Stomach (tissue), 9 donors: Measurements from ENCODE around the gene SCN2A. TPM values are rescaled to one million over a fixed set of nuclear protein-coding genes. Genes with fewer than 3 reads are reported as not detected.

Experiments
- DNase-seq, 2 donors: peaks; one replicate each; pipeline versions ENCODE4 v3.0.0 to v3.0.0-alpha.2; 2013 to 2019
- H3K27ac ChIP-seq, 5 donors: fragments of 200-600 bp in 4 of 5; sonication (generic) in 4 of 5; one replicate each; pipeline ENCODE4 v1.5.1; 2013 to 2019; ENCODE audit warnings: mild to moderate bottlenecking in 1 of 5, moderate library complexity in 1 of 5
- H3K27me3 ChIP-seq, 3 donors: fragments of 200-600 bp; sonication (generic); one replicate each; pipeline ENCODE4 v1.5.1; 2017 to 2019; ENCODE audit warnings: mixed run types in 1 of 3
- H3K36me3 ChIP-seq, 4 donors: fragments of 200-600 bp; sonication (generic); 1 replicate in 3 of 4; 2 replicates in 1 of 4; pipeline ENCODE4 v1.5.1; 2016 to 2019
- H3K4me1 ChIP-seq, 4 donors: fragments of 200-600 bp; sonication (generic); one replicate each; pipeline ENCODE4 v1.5.1; 2016 to 2019
- H3K4me3 ChIP-seq, 4 donors: fragments of 200-600 bp; sonication (generic) in 3 of 4; one replicate each; pipeline ENCODE4 v1.5.1; 2016 to 2019; ENCODE audit warnings: mild to moderate bottlenecking in 1 of 4
- H3K9me3 ChIP-seq, 4 donors: fragments of 200-600 bp; sonication (generic); one replicate each; pipeline ENCODE4 v1.5.1; 2016 to 2019
- EP300 ChIP-seq: sonication (generic); formaldehyde crosslinking; IDR thresholded peaks from one replicate; pipeline ENCODE4 v1.6.1; 2017; ENCODE audit warnings: antibody characterized with exemption
- POLR2A ChIP-seq, 4 donors: fragments of 450-650 bp; IDR thresholded peaks; one replicate each; pipeline ENCODE4 v1.6.1; 2016; ENCODE audit warnings: antibody characterized with exemption in 4 of 4, control low read depth in 2 of 4, mild to moderate bottlenecking in 1 of 4, moderate library complexity in 1 of 4
- POLR2AphosphoS5 ChIP-seq, 3 donors: sonication (generic); formaldehyde crosslinking; IDR thresholded peaks; one replicate each; pipeline ENCODE4 v1.6.1; 2016; ENCODE audit warnings: antibody characterized with exemption in 3 of 3
- WGBS, 5 donors: extraction: QIAGEN DNeasy Blood & Tissue Kit in 3 of 5; methylation state at CpG; one replicate each; pipeline versions ENCODE4 v1.1.5 to v1.1.7; 2013 to 2018; 5-methylcytosine and 5-hydroxymethylcytosine counted together
- intact Hi-C: fragments of 100-400 bp; cut with DNase I; formaldehyde crosslinking; loops from one replicate; pipeline ENCODE4 v1.15.1; 2023; ENCODE audit warnings: low total_unique reads
- polyA plus RNA-seq, 3 donors: library from polyadenylated mRNA; stranded (reverse); fragments of 200-250 nt; gene quantifications; one replicate each; pipeline ENCODE4 v1.2.3, GENCODE V29; 2013
- total RNA-seq, 5 donors: library from RNA; depleted of rRNA; stranded (reverse); fragments of >200 nt; gene quantifications; one replicate each; pipeline versions ENCODE4 v1.1.0 to v1.2.3, GENCODE V29; 2014 to 2016
- TF ChIP-seq, protein P1 (sequence below), 7 experiments: fragments of 450-650 bp in 4 of 7; fragments of 200-600 bp in 3 of 7; sonication (generic) in 3 of 7; IDR thresholded peaks; one replicate each; pipeline ENCODE4 v1.5.1; 2016 to 2019; ENCODE audit warnings: antibody characterized with exemption in 7 of 7, control low read depth in 2 of 7, mild to moderate bottlenecking in 1 of 7
- donor health status: healthy with polysubstance abuse.
- donor health status: Bipolar disorder and iron deficiency.
- donor health status: healthy.

SCN2A gene
- total and polyA plus RNA-seq, 8 donors = 0.06 to 4.1 (median 1.0) TPM; not detected in 2

GRCh38 chr2:165406173-165406572 is 167.0 kb downstream of the SCN2A start:
- TF ChIP-seq, protein P1, sequence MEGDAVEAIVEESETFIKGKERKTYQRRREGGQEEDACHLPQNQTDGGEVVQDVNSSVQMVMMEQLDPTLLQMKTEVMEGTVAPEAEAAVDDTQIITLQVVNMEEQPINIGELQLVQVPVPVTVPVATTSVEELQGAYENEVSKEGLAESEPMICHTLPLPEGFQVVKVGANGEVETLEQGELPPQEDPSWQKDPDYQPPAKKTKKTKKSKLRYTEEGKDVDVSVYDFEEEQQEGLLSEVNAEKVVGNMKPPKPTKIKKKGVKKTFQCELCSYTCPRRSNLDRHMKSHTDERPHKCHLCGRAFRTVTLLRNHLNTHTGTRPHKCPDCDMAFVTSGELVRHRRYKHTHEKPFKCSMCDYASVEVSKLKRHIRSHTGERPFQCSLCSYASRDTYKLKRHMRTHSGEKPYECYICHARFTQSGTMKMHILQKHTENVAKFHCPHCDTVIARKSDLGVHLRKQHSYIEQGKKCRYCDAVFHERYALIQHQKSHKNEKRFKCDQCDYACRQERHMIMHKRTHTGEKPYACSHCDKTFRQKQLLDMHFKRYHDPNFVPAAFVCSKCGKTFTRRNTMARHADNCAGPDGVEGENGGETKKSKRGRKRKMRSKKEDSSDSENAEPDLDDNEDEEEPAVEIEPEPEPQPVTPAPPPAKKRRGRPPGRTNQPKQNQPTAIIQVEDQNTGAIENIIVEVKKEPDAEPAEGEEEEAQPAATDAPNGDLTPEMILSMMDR (IDR thresholded peaks at IDR 0.05) = no peak
- TF ChIP-seq POLR2A (IDR thresholded peaks at IDR 0.05) (no peak), EP300 (no peak), POLR2AphosphoS5 (IDR thresholded peaks at IDR 0.05) (no peak)
- no peak overlapping the region for H3K4me3 ChIP-seq
- intact Hi-C loops = loop anchor here (10.0 kb wide), 1 partner anchor 289 kb away; no protein-coding TSS in a partner anchor
- 75 to 88% (median 84%) methylated on average over 3 of the region's 3 CpGs for WGBS, 5 donors
- no peak for DNase-seq
- no peaks in the 10 kb centered on the region for H3K36me3 ChIP-seq
- H3K27ac ChIP-seq = no peak overlapping the region
- H3K4me1 ChIP-seq = peaks cover 0 to 4% (median 0%) of the 10 kb centered on the region in 4 donors
- no peaks in the 10 kb centered on the region for H3K27me3 ChIP-seq
- no peaks in the 10 kb centered on the region for H3K9me3 ChIP-seq

DNA sequence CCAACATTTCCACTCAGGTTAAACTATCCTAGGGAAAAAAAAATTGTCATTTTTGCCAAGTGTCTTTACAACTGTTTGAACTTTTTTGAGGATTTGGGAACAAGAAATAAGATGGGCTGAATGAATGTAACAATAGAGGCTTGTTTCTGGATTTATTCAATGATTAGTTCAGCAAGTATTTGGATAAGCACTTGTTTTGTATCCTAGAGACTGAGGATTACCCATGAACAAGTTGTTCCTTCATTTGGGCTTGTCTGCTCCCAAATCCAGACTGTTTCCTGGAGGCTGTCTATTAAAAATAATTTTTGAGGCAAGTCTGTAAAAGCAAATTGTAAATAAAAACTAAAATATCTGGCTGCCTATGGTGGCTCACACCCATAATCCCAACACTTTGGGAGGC is 168.3 kb downstream of the SCN2A start:
- no peak for DNase-seq
- no peaks in the 10 kb centered on the region for H3K36me3 ChIP-seq
- no peak overlapping the region for H3K27ac ChIP-seq
- no peaks in the 10 kb centered on the region for H3K27me3 ChIP-seq
- no peak overlapping the region for H3K4me3 ChIP-seq
- H3K4me1 ChIP-seq = no peaks in the 10 kb centered on the region
- intact Hi-C loops = loop anchor here (10.0 kb wide), 1 partner anchor 287 kb away; no protein-coding TSS in a partner anchor
- H3K9me3 ChIP-seq = no peaks in the 10 kb centered on the region
- no peak for TF ChIP-seq EP300
- TF ChIP-seq, protein P1 (IDR thresholded peaks at IDR 0.05) = no peak
- TF ChIP-seq POLR2A (IDR thresholded peaks at IDR 0.05) = no peak

GRCh38 chr2:165408186-165408585 is 169.0 kb downstream of the SCN2A start:
- no peak for DNase-seq
- intact Hi-C loops = loop anchor here (10.0 kb wide), 1 partner anchor 287 kb away; no protein-coding TSS in a partner anchor
- TF ChIP-seq POLR2AphosphoS5 (IDR thresholded peaks at IDR 0.05) (no peak), EP300 (no peak), POLR2A (IDR thresholded peaks at IDR 0.05) (no peak)
- TF ChIP-seq, protein P1 (IDR thresholded peaks at IDR 0.05) = no peak
- Histone ChIP-seq H3K36me3 (no peaks in the 10 kb centered on the region), H3K9me3 (no peaks in the 10 kb centered on the region), H3K4me3 (no peak overlapping the region), H3K27me3 (no peaks in the 10 kb centered on the region), H3K4me1 (no peaks in the 10 kb centered on the region), H3K27ac (no peak overlapping the region)
- WGBS, 5 donors = 45 to 55% (median 50%) methylated on average over 3 of the region's 3 CpGs

DNA sequence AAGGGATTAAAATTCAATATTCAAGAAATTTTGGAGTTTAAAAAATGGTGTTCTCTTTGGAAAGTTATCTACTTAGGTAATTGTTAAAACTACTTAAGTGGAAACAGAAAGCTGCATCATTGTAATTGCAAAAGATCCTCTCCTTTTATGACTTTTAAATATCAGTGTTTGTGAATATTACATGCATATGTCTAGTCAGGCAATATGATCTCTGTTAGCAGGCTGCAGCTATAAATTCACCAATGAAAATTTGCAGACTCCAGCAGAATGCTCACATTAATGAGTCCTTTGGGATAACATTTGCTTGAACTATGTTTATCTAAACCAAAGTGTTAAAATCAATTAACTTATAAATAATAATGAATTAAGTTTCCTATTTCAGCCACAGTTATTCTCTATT is 171.1 kb downstream of the SCN2A start:
- no peaks in the 10 kb centered on the region for H3K4me1 ChIP-seq
- DNase-seq = no peak
- intact Hi-C loops = no loop called here
- H3K9me3 ChIP-seq = no peaks in the 10 kb centered on the region
- H3K4me3 ChIP-seq = no peak overlapping the region
- TF ChIP-seq POLR2AphosphoS5 (IDR thresholded peaks at IDR 0.05) (no peak), POLR2A (IDR thresholded peaks at IDR 0.05) (no peak), EP300 (no peak)
- TF ChIP-seq, protein P1 (IDR thresholded peaks at IDR 0.05) = no peak
- H3K27me3 ChIP-seq = no peaks in the 10 kb centered on the region
- H3K27ac ChIP-seq = no peak overlapping the region
- H3K36me3 ChIP-seq = no peaks in the 10 kb centered on the region
